HL-60 (cell line): ENCODE data around the gene MAP3K6.

Experiments used
- DNase-seq, 2 experiments: peaks; one replicate each; pipeline ENCODE4 v3.0.0-alpha.2; 2010 to 2020; ENCODE audit warnings: low read depth in 1 of 2, low spot score in 1 of 2
- H3K27ac ChIP-seq: fragments of 250-450 bp; sonication (Bioruptor Pico); replicated peaks from 2 replicates; pipeline ENCODE4 v1.5.1; 2020; ENCODE audit warnings: mild to moderate bottlenecking, moderate library complexity
- H3K27me3 ChIP-seq: fragments of 250-450 bp; sonication (Bioruptor Pico); 2 replicates; pipeline ENCODE4 v1.5.1; 2021; ENCODE audit warnings: mild to moderate bottlenecking, moderate library complexity; ENCODE audit not compliant: insufficient read depth, poor library complexity, severe bottlenecking
- H3K4me3 ChIP-seq: replicated peaks from 2 replicates; pipeline ENCODE4 v1.5.1; 2011; ENCODE audit warnings: mild to moderate bottlenecking, control low read depth, low read length; ENCODE audit not compliant: insufficient read depth
- GABPA ChIP-seq: IDR thresholded peaks from 2 replicates; pipeline ENCODE4 v1.6.1; 2012; ENCODE audit warnings: low read depth
- POLR2AphosphoS5 ChIP-seq: IDR thresholded peaks from 2 replicates; pipeline ENCODE4 v1.6.1; 2012; ENCODE audit warnings: low read depth
- SPI1 ChIP-seq: IDR thresholded peaks from 2 replicates; pipeline ENCODE4 v1.6.1; 2012; ENCODE audit warnings: low read depth, mild to moderate bottlenecking, borderline replicate concordance
- TF ChIP-seq, protein P1 (sequence below): IDR thresholded peaks from 2 replicates; pipeline ENCODE4 v1.6.1; 2012; ENCODE audit warnings: low read depth; ENCODE audit not compliant: insufficient replicate concordance
- TF ChIP-seq, protein P2 (sequence below): IDR thresholded peaks from one replicate; pipeline ENCODE4 v1.5.1; 2011; ENCODE audit warnings: low read length, control low read depth, inconsistent platforms; ENCODE audit not compliant: insufficient read depth

MAP3K6 gene

DNA sequence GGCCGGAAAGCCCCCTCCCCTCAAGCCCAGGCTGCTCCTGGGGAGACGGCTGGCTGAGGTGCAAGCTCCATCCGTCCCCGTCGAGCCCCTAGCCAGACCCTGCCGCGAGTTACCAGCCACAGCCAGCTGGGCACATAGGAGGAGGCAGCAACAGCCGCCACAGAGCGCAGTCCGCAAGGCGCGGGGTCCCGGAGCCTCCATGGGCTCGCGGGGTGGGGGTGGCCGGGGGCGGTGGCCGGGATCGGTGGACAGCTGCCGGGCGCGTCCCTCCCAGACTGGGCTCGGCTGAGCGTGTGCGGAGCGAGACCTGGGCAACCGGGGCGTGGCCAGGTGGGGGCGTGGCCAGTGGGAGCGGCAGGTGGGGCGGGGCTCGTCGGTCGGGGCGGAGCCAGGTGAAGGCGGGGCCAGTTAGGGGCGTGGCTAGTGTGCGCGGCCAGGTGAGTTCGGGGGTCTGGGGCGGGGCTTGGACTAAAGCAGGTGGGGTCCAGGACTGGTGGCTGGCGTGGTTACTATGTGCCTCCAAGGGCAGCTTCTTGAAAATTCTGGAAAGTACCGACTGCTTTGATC lies 16.4 kb upstream of the MAP3K6 start, which contains the start of gene CD164L2:
Gene CD164L2, minus strand, starts transcription at position 295 of the 567 bp plus-strand sequence. Its CDS starts 94 bp downstream, at position 201.
- DNase-seq = no peak
- TF ChIP-seq SPI1 (no peak), POLR2AphosphoS5 (no peak), GABPA (no peak)
- peaks cover 2% of the 10 kb centered on the region for H3K27me3 ChIP-seq
- H3K27ac ChIP-seq = no peak within 1 kb of the TSS
- H3K4me3 ChIP-seq = no peak within 1 kb of the TSS

DNA sequence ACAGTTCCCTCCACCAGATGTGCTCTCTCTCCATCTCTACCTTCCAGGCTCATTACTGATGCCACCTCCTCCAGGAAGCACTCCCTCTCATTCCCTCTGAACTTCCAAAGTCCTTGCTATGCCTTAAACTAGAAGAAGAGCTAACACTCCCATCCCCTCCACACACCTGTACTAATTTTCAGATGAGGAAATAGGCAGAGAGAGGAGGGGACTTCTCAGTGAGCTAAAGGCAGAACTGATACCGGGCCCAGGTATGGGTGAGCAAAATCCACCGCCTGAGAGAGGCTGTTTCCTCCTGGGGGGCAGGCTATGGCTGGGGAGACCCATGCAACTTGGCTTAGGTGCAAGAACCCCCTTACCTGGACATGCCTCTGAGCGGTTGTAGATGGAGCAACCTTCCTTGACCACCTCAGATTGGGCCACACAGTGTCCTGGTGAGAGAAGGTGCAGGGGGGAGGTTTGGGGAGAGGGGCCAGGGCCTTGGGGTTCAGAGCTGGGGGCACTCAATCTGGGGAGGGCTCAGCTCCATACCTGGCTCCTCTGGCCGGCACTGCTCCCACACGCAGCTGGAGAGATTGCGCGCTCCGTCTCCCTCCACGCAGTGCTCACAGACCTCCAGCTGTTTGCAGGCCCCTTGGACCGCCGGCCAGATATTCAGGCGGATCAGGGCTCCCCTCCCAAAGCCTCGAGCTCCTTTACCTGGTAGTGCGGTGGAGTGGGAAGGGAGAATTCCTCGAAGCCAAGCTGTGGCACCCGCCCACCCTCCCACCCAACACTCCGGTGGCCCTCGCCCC lies 15.4 kb upstream of the MAP3K6 start:
- no peak for TF ChIP-seq POLR2AphosphoS5
- no peak for TF ChIP-seq GABPA
- TF ChIP-seq, protein P1, sequence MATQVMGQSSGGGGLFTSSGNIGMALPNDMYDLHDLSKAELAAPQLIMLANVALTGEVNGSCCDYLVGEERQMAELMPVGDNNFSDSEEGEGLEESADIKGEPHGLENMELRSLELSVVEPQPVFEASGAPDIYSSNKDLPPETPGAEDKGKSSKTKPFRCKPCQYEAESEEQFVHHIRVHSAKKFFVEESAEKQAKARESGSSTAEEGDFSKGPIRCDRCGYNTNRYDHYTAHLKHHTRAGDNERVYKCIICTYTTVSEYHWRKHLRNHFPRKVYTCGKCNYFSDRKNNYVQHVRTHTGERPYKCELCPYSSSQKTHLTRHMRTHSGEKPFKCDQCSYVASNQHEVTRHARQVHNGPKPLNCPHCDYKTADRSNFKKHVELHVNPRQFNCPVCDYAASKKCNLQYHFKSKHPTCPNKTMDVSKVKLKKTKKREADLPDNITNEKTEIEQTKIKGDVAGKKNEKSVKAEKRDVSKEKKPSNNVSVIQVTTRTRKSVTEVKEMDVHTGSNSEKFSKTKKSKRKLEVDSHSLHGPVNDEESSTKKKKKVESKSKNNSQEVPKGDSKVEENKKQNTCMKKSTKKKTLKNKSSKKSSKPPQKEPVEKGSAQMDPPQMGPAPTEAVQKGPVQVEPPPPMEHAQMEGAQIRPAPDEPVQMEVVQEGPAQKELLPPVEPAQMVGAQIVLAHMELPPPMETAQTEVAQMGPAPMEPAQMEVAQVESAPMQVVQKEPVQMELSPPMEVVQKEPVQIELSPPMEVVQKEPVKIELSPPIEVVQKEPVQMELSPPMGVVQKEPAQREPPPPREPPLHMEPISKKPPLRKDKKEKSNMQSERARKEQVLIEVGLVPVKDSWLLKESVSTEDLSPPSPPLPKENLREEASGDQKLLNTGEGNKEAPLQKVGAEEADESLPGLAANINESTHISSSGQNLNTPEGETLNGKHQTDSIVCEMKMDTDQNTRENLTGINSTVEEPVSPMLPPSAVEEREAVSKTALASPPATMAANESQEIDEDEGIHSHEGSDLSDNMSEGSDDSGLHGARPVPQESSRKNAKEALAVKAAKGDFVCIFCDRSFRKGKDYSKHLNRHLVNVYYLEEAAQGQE = no peak
- TF ChIP-seq, protein P2, sequence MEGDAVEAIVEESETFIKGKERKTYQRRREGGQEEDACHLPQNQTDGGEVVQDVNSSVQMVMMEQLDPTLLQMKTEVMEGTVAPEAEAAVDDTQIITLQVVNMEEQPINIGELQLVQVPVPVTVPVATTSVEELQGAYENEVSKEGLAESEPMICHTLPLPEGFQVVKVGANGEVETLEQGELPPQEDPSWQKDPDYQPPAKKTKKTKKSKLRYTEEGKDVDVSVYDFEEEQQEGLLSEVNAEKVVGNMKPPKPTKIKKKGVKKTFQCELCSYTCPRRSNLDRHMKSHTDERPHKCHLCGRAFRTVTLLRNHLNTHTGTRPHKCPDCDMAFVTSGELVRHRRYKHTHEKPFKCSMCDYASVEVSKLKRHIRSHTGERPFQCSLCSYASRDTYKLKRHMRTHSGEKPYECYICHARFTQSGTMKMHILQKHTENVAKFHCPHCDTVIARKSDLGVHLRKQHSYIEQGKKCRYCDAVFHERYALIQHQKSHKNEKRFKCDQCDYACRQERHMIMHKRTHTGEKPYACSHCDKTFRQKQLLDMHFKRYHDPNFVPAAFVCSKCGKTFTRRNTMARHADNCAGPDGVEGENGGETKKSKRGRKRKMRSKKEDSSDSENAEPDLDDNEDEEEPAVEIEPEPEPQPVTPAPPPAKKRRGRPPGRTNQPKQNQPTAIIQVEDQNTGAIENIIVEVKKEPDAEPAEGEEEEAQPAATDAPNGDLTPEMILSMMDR = no peak
- no peak for TF ChIP-seq SPI1
- Histone ChIP-seq H3K4me3 (no peak overlapping the region), H3K27me3 (peaks cover 2% of the 10 kb centered on the region), H3K27ac (no peak overlapping the region)
- no peak for DNase-seq

DNA sequence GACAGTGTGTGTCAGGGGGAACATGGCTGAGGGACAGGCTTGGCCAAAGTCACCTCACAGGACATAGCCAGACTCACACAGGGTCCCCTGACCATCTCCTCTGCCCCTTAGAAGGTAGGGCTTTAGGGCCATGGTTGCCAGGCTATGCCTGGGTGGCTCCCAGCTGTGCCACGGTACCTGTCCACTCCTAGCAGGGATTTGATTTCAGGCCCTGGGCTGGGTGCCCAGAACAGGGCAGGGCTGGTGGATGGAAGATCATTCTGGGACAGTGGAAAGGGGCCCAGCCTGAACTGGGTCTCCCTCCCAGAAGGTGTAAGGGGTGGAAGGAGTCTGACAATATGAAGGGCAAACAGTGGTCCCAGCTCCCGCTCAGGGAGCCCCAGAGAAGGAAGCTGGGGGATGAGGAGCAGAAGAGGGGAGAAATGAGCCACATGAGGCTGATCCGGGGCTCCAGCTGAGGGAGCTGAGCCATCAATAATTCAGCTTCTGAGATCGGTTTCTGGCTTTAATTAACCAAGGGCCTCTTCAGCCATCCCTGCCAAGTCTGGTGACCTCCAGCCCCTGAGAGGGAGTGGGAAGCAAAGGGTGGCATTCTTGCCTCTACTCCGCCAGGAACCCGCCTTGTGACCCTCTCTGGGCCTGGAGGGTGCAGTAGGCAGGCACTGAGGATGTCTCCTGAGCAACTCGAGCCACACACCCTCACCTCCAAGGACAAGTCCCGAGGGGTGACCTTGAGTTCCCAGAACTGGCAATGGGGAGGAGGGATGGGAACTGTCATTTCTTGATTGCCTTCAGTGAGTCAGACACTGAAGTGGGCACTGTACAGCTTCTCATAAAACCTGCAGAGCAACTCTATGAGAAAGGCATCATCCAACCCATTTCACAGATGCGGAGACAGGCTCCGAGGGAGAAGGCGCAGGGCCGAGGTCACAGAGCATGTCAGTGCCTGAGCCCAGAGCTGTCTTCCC lies 14.3 kb upstream of the MAP3K6 start:
- DNase-seq = no peak
- Histone ChIP-seq H3K4me3 (no peak overlapping the region), H3K27ac (no peak overlapping the region), H3K27me3 (peaks cover under 1% of the 10 kb centered on the region)
- TF ChIP-seq, protein P2 = no peak
- TF ChIP-seq SPI1 (no peak), GABPA (no peak), POLR2AphosphoS5 (no peak)
- TF ChIP-seq, protein P1 = no peak
